ENCODE data around the gene HBB.

GRCh38 chr11:5239046-5239445, 12.2 kb upstream of the HBB start:
- TF ChIP-seq RFX5 (IDR thresholded peaks at IDR 0.05; ENCODE audit: low read depth, low read length), result no peak
- no peak for TF ChIP-seq CTCF (conservative IDR thresholded peaks at IDR 0.05; ENCODE audit: low read depth, low read length)
